Measurements from ENCODE around the gene LGALS4. TPM values are rescaled to one million over a fixed set of nuclear protein-coding genes. Genes with fewer than 3 reads are reported as not detected.
"Not testable (repeated sequence)": the region's sequence is repeated elsewhere in the genome, so short reads cannot be mapped to it uniquely, and the experiment has no call there.

LGALS4 gene
- total RNA-seq, 3 donors from 2014 or later, result 0.80 to 16.4 (median 0.88) TPM

DNA sequence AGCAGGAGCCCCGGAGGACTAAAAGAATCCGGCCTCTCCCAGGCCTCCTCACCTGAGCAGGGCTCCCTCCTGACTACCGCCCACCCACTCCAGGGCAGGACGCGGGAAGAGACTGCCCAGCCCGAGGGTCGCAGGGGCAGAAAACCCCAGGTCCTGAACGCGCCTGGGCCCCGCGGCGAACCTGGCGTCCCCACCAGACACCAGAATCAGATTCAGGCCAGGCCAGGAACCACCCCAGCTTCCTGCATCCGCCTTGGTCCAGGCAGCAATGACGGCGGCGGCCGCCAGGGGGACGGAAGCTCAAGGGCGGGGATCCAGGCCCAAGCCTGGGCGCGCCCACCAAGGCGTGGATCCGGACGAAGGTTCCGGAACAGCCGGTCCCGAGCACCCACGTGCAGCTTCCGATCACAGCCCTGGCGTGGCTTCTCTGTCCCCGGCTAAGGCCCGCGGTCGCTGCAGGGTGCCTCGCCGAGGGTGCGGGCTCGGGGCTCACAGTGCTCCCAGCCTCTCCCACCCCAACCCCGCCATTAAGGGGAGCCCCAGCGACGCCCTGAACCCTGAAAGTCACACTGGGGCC lies 43.0 kb downstream of the LGALS4 start:
- TF ChIP-seq POLR2A (IDR thresholded peaks at IDR 0.05) (no peak), POLR2AphosphoS5 (IDR thresholded peaks at IDR 0.05) (peak; percentile 68 to 80 (median 76))
- TF ChIP-seq, protein P1, sequence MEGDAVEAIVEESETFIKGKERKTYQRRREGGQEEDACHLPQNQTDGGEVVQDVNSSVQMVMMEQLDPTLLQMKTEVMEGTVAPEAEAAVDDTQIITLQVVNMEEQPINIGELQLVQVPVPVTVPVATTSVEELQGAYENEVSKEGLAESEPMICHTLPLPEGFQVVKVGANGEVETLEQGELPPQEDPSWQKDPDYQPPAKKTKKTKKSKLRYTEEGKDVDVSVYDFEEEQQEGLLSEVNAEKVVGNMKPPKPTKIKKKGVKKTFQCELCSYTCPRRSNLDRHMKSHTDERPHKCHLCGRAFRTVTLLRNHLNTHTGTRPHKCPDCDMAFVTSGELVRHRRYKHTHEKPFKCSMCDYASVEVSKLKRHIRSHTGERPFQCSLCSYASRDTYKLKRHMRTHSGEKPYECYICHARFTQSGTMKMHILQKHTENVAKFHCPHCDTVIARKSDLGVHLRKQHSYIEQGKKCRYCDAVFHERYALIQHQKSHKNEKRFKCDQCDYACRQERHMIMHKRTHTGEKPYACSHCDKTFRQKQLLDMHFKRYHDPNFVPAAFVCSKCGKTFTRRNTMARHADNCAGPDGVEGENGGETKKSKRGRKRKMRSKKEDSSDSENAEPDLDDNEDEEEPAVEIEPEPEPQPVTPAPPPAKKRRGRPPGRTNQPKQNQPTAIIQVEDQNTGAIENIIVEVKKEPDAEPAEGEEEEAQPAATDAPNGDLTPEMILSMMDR (IDR thresholded peaks at IDR 0.05), result peak; percentile 88 to 98 (median 98)
- Histone ChIP-seq H3K9me3 (no peaks in the 10 kb centered on the region), H3K4me3 (peak overlapping the region; percentile 21 to 66 (median 46)), H3K4me1 (peaks cover 0 to 3% of the 10 kb centered on the region in 2 donors), H3K27ac (peak overlapping the region; percentile 62 to 91), H3K36me3 (no peaks in the 10 kb centered on the region), H3K27me3 (no peaks in the 10 kb centered on the region)
- peak; percentile 84 to 93 for DNase-seq (ENCODE audit: low spot score in 2 of 2)
- intact Hi-C loops (cut with DNase I; ENCODE audit: low total_unique reads), result no loop called here

DNA sequence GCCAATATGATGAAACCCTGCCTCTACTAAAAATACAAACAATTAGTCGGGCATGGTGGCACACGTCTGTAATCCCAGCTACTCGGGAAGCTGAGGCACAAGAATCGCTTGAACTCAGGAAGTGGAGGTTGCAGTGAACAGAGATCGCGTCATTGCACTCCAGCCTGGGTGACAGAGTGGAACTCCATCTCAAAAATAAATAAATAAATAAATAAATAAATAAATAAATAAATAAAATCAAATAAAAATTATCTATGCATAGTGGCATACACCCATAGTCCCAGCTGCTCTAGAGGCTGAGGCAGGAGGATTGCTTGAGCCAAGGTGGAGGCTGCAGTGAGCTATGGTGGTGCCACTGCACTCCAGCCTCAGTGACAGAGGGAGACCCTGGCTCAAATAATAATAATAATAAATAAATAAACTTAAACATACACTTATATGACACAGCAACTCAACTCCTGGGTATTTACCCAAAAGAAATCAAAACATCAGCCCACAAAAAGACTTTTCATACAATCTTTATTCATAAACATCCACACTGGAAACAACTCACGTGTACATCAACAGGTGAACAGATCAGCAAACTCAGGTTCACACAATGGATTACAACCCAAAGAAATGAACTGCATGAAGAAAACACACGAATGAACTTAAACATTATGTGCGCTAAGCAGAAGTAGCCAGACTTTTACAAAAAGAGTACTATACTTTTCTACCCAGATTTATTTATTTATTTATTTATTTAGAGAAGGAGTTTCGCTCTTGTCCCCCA lies 46.3 kb downstream of the LGALS4 start:
- no peaks in the 10 kb centered on the region for H3K9me3 ChIP-seq
- TF ChIP-seq POLR2A (IDR thresholded peaks at IDR 0.05), result no peak
- TF ChIP-seq, protein P1 (IDR thresholded peaks at IDR 0.05), result no peak
- no peak for TF ChIP-seq POLR2AphosphoS5 (IDR thresholded peaks at IDR 0.05)

DNA sequence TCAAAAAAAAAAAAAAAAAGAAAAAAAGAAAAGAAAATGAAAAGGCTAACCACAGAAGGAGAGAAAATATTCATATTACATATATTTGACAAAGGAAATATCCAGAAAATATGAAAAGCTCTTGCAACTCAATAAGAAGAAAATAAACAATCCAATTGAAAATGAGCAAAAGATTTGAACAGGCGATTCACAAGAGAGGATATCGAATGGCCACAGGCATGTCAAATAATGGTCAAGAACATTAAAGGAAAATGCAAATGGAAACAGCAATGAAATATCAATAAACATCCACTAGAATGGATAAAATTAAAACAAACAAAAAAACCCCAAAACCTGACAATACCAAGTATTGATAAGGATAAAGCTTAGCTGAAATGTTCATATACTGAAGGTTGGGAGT lies 47.5 kb downstream of the LGALS4 start:
- H3K36me3 ChIP-seq, result no peaks in the 10 kb centered on the region
- no peak for DNase-seq (ENCODE audit: low spot score in 2 of 2)
- TF ChIP-seq POLR2AphosphoS5 (IDR thresholded peaks at IDR 0.05) (no peak), POLR2A (IDR thresholded peaks at IDR 0.05) (no peak)
- TF ChIP-seq, protein P1 (IDR thresholded peaks at IDR 0.05), result no peak
- peaks cover 0 to 3% of the 10 kb centered on the region in 2 donors for H3K4me1 ChIP-seq
- H3K9me3 ChIP-seq, result no peaks in the 10 kb centered on the region
- intact Hi-C loops (cut with DNase I; ENCODE audit: low total_unique reads), result no loop called here
- H3K27me3 ChIP-seq, result no peaks in the 10 kb centered on the region
- H3K4me3 ChIP-seq, result no peak overlapping the region
- no peak overlapping the region for H3K27ac ChIP-seq

More for the DNA sequence above, 46.3 kb downstream of the LGALS4 start:
- H3K4me3 ChIP-seq, result no peak overlapping the region
- no peak overlapping the region for H3K27ac ChIP-seq
- H3K36me3 ChIP-seq, result no peaks in the 10 kb centered on the region
- peaks cover 0 to 3% of the 10 kb centered on the region in 2 donors for H3K4me1 ChIP-seq
- no peak for DNase-seq (ENCODE audit: low spot score in 2 of 2)
- intact Hi-C loops (cut with DNase I; ENCODE audit: low total_unique reads), result no loop called here
- H3K27me3 ChIP-seq, result no peaks in the 10 kb centered on the region

DNA sequence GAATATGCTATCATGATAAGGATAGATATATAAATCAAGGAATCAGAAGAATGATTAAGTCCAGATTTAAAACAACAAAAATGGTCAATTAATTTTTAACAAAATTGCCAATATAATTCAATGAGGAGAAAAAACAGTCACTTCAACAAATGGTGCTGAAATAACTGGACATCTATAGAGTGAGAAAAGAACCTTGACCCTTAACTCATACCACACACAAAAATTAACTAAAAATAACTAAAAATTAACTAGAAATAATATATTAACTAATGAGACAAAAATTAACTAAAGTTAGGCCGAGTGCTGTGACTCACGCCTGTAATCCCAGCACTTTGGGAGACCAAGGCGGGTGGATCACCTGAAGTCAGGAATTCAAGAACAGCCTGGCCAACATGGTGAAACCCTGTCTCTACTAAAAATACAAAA lies 48.9 kb downstream of the LGALS4 start:
- Histone ChIP-seq H3K36me3 (no peaks in the 10 kb centered on the region), H3K4me1 (no peaks in the 10 kb centered on the region)
- intact Hi-C loops (cut with DNase I; ENCODE audit: low total_unique reads), result no loop called here

DNA sequence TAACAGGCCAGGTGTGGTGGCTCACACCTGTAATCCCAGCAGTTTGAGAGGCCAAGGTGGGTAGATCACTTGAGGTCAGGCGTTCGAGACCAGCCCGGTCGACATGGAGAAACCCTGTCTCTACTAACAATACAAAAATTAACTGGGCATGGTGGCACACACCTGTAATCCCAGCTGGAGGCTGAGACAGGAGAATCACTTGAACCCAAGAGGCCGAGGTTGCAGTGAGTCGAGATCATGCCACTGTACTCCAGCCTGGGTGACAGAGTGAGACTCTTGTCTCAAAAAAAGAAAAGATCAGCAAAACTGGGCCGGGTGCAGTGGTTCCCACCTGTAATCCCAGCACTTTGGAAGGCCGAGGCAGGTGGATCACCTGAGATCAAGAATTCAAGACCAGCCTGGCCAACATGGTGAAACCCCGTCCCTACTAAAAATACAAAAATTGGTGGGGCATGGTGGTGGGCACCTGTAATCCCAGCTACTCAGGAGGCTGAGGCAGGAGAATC lies 50.8 kb downstream of the LGALS4 start:
- H3K27me3 ChIP-seq; H3K9me3 ChIP-seq; H3K36me3 ChIP-seq; H3K4me3 ChIP-seq; H3K27ac ChIP-seq; H3K4me1 ChIP-seq; DNase-seq (ENCODE audit: low spot score in 2 of 2); intact Hi-C loops (cut with DNase I; ENCODE audit: low total_unique reads): not testable (repeated sequence)

More for the DNA sequence above, 48.9 kb downstream of the LGALS4 start:
- Histone ChIP-seq H3K9me3 (no peaks in the 10 kb centered on the region), H3K27ac (no peak overlapping the region), H3K27me3 (no peaks in the 10 kb centered on the region), H3K4me3 (no peak overlapping the region)
- TF ChIP-seq POLR2AphosphoS5 (IDR thresholded peaks at IDR 0.05) (no peak), POLR2A (IDR thresholded peaks at IDR 0.05) (no peak)
- TF ChIP-seq, protein P1 (IDR thresholded peaks at IDR 0.05), result no peak
- no peak for DNase-seq (ENCODE audit: low spot score in 2 of 2)

DNA sequence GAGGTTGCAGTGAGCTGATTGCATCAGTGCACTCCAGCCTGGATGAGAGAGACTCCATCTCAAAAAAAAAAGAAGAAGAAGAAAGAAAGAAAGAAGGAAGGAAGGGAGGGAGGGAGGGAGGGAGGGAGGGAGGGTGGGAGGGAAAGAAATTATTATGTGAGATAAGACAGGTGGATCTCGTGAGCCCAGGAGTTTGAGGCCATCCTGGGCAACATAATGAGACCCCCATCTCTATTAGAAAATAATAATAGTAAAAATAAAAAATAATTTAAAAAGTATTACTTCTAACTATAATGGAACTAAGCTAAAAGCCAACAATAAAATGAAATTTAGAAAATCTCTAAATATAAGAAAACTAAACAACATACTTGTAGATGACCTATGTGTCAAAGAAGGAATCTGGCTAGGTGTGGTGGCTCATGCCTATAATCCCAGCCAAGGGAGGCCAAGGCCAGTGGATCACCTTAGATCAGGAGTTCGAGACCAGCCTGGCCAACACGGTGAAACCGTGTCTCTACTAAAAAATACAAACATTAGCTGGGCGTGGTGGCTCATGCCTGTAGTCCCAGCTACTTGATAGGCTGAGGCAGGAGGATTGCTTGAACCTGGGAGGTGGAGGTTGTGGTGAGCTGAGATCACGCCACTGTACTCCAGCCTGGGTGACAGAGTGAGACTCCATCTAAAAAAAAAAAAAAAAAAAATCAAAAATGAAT lies 51.8 kb downstream of the LGALS4 start:
- DNase-seq (ENCODE audit: low spot score in 2 of 2); H3K4me3 ChIP-seq; H3K9me3 ChIP-seq; H3K4me1 ChIP-seq; H3K36me3 ChIP-seq; H3K27me3 ChIP-seq; intact Hi-C loops (cut with DNase I; ENCODE audit: low total_unique reads); H3K27ac ChIP-seq: not testable (repeated sequence)
